Renal cortex interstitium (tissue), 11 donors: ENCODE measurements around the gene FOLR1. TPM values are rescaled to one million over a fixed set of nuclear protein-coding genes. Genes with fewer than 3 reads are reported as not detected.

Experiments used
- DNase-seq, 11 donors: peaks; one replicate each; pipeline ENCODE4 v3.0.0-alpha.2; 2013; ENCODE audit warnings: low read depth in 9 of 11, low spot score in 4 of 11; ENCODE audit errors: extremely low read depth in 1 of 11
- polyA plus RNA-seq, 3 donors: library from polyadenylated mRNA; unstranded; fragments of 120-200 nt; gene quantifications; one replicate each; pipeline ENCODE4 v1.2.1, GENCODE V29; 2013; ENCODE audit not compliant: insufficient read length in 3 of 3

FOLR1 gene
- polyA plus RNA-seq, 3 donors = 50.6 to 59.7 (median 51.1) TPM

DNA sequence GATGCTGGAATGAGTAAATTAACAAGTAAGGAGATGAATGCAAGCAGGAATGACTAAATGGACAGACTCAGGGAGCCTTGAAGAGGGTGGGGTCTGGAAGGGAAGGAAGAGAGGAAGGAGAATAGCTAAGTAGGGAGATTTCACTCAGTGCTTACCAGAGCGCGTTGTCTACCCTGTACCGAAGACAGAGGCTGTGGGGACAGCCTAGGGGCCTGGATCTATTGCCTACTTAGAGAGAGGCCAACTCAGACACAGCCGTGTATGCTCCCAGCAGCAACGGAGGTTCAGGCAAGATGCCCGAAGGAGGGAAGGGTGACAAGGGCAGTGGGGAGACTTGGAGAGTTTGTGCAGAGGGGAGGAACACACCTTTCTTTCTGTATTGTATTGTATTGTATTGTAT, 24.7 kb downstream of the FOLR1 start, which contains the start of gene FOLR2:
Gene FOLR2 (plus strand): TSS at position 157 of the 400 bp plus-strand sequence. CDS start 1,791 bp downstream, outside the sequence.
- no peak for DNase-seq

DNA sequence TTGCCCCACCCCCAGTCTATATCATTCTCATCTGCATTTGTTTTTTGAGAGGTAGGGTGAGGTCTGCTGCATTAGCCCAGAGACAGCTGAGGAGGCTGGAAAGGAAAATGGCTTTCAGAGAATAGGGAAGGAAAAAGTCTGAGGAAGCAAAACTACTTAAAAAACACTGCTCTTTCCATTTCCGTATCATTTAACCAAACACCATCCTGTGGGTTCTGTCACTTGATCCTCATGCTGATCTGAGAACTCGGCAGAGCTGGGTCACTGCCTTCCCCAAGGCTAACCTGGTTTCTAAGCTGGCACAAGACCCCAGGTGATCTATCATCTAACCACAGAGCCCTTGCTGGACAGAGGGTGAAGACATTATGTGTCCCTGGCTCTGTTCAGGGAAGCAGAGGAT, 25.9 kb downstream of the FOLR1 start:
- no peak for DNase-seq

DNA sequence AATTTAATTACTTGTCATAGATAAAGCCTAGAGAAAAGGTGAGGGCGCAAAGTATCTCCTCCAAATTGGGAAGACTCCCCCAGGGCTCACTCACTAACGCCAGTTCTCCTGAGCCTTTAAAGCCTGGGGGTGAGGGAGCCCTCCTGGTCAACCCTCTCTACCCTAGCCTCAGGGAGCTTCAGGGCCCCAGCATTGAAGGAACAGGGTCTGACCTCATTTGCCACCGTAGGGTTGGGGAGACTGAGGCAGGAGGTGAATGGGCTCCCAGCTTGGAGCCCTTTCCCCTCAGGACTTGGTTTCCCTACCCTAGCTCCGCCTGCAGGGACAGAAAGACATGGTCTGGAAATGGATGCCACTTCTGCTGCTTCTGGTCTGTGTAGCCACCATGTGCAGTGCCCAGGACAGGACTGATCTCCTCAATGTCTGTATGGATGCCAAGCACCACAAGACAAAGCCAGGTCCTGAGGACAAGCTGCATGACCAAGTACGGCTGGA, 26.4 kb downstream of the FOLR1 start:
- no peak for DNase-seq

DNA sequence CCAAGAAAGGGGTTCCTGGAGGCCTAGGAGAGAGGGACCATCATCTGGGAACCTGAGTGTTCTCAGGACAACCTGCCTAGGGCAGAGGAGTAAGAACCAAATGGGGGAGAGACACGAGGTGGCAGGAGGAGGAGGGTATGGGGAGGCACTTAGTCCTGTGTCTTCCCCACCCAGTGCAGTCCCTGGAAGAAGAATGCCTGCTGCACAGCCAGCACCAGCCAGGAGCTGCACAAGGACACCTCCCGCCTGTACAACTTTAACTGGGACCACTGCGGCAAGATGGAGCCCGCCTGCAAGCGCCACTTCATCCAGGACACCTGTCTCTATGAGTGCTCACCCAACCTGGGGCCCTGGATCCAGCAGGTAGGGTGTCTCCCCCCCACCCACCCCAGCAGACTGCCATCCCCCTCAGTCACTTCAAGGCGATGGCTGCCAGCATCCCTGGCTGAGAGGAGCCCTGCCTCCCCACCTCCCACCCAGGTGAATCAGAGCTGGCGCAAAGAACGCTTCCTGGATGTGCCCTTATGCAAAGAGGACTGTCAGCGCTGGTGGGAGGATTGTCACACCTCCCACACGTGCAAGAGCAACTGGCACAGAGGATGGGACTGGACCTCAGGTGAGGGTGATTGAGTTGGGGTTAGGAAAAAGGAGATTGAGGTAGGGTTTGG, 28.9 kb downstream of the FOLR1 start:
- no peak for DNase-seq

DNA sequence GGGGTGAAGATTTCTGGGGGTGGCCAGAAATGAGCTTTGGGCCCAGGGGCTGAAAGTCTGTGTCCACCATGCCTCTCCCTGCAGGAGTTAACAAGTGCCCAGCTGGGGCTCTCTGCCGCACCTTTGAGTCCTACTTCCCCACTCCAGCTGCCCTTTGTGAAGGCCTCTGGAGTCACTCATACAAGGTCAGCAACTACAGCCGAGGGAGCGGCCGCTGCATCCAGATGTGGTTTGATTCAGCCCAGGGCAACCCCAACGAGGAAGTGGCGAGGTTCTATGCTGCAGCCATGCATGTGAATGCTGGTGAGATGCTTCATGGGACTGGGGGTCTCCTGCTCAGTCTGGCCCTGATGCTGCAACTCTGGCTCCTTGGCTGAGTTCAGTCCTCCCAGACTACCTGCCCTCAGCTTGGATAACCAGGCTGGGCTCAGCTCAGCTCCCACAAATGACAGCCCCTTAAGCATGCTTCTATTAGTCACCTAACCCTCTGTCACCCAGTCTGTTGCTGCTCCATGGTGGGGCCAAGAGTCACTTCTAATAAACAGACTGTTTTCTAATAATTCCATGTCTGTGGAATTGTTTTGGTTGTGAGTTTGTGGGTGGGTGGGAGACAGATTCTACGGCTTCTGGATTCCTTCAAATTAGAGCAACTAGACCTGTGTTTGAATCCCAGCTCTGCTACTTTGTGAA, 29.6 kb downstream of the FOLR1 start:
- no peak for DNase-seq

DNA sequence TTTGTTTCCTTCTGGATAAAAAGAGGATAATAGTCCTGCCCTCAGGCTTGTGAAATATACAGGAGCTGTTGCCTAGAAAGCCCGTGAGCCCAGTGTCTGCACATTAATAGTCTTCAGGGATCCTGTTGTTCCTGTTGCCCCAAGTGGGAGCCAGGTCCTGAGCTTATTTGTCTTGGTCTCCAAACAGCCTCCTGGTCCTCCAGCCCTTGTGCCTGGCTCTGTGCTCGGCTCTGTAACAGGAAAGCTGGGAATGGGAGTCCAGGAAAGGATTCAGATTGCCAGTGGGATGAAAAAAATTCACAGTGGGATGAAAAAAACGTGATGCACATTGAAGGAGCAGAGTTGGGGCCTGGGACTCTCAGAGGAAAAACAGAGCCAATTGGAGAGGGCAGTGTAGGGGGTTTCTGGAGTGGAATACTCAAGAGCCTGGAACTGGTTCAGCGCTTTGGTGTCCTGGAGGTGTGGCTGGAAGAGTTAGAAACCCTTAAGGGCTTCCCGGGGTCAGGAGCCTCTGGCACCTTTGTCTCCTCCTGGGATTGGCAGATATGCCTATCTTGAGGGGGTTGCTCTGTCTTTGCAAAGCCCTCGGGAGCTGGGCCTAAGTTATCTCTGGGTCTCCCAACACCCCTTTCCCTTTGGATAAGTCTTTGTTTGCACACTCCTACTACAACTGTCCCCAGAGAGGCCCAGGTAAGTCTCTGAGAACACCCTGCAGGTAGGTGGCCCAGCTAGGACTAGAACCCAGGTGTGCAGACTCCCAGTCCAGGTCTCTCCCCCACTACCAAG, 30.4 kb downstream of the FOLR1 start:
- no peak for DNase-seq

DNA sequence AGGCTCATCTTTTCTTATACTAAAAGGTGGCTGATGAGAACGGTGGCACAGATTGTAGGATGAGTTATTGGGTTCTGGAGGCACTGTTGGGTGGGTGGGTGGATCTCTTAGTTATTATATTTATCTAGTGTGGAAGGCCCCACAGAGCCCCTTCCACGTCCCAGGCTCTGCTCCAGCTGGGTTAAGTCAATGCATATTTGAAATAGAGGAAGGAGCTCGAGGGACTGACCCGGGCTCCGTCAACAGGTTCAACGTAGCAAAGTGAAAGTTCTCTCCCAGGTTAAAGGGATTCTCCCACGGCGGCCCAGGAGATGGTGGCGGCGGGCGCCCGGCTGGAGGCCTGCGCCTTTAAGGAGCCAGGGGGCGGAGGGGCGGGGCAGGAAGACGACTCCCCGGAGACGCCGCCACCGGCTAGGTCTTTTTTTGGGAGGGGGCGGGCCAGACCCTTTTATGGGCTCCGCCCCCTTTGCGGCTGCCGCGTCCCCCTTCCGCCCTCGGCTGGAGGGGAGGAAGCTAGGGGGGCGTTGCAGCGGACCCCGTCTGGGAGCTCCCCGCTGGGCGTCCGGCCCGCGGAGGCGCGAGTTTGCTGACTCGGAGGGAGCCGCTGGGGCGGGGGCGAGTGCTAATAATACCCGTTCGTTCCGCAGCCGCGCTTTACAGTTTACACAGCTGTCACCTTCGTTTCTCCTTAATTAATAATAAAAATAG, 31.1 kb downstream of the FOLR1 start:
- DNase-seq = peak; percentile 84 to 96 (median 94)

DNA sequence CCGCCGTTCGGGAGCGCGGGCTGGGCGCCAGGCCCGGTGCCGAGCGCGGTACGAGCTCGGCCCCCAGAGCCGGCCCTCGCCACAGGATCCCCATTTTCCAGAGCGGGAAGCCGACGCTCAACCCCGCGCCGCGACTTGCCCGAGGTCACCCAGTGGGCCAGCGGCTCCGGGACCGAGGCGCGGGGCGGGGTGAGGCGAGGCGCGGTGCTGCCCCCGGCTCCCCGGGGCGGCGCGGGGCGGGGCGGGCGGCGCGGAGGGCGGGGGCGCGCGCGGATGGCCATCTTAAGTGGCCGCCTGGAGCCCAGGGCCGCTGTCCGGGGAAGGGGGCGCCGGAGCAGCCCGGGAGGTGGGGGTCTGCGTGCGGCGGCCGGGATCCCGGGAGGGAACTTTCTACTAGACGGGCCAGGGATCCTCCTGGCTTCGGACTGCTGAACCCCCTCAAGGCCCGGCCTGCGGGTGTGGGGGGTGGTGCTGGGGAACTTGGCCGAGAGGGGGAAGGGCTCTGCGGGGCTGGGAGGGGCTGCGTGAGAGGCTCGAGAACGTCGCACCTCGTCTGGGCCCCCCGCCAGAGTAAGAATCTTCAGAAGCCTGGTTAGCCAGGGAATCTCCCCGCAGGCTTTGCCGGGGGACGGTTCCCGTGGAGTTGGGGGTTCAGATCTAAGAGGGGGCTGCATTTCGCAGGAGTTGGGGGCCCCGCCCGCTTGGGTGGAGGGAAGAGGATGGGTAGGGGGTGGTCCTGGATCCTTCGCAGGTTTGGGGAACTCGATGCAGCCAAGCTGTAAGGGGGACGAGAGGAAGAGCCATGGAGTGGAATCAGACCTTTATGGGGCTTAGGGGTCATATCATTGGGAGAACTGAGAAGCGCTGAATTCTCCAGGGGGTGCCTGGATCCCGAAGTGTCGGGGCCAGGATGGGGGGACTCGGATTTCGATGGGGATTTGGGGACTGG, 31.9 kb downstream of the FOLR1 start:
- peak in 6 of 11 donors; percentile 57 to 69 (median 66) for DNase-seq

DNA sequence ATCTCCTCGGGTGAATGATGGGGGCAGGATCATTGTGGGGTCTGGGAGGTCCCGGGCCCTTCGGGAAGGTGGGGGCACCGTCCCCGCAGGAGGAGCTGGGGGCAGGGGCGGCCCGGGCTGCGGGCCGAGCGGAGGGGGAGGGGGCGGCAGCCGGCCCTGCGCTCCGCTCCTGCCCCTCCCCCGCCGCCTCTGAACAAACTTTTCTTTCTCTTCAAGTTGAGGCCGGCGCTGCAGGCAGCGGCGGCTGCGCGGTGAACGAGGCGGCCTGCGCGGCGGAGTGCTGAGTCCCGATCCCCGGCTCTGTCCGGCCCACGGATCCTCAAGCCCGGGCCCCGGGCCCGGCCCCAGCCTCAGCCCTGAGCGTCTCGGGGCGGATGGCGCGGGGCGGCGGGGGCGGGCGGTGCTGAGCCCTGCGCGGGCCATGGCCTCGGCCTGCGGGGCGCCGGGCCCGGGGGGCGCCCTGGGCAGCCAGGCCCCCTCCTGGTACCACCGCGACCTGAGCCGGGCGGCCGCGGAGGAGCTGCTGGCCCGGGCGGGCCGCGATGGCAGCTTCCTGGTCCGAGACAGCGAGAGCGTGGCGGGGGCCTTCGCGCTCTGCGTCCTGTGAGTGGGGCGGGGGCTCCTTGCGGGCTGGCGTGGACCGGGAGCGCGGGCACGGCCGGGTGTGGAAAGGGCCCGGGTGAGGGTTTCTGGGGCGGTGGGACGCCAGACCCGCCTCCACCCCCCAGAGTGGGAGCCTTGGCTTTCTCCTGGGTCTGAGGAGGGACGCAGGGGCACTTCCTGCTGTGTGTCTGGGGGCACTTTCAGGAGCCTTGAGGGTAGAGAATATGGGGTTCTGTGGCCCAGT, 32.8 kb downstream of the FOLR1 start, which contains the start of gene INPPL1:
Gene INPPL1 (plus strand): TSS at position 204 of the 847 bp plus-strand sequence. CDS start 218 bp downstream, at position 422.
- DNase-seq = no peak

DNA sequence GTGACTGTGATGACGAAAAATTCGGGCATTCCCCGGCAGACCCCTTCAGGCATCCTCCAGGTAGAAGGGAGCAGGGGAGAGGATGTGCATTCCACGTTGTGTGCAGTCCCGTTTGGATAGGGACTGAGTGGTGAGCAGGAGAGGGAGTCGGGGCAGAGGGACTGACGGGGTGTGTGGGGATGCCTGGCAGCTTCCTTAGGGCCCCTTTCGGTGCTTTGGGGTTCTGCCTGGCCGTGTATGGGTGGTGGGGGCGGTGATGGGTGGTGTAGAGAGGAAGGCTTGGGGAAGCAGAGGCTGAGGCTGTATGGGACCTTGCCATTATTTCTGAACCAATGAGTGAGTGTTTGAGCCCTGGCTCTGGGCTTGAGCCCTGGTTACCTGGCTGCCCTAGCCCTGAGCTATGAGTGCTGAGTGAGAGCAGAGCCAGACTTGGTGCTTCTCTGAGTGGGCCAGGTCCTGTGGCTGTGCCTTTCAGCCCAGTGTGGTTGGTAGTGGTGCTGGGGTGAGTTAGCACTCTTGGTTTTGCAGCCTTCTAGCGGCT, 33.5 kb downstream of the FOLR1 start:
- no peak for DNase-seq

DNA sequence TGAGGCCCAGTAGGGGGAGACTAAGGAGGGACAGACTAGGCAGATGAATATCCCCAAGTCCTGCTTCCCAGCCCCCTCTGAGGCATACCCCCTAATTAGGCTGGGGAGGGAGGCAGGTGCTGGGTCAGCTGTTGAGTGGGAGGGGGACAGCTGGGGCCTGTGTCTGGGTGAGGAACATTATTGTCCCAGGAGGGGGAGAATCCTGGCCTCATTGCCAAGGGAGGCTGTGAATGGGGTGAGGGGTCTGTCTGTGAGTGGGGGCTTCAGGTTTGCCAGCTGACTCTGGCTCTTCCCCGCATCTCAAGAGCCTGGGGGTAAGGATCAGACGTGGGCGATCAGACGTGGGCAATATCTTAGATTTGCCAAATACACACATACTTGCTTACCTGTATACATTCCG, 34.8 kb downstream of the FOLR1 start:
- DNase-seq = no peak

DNA sequence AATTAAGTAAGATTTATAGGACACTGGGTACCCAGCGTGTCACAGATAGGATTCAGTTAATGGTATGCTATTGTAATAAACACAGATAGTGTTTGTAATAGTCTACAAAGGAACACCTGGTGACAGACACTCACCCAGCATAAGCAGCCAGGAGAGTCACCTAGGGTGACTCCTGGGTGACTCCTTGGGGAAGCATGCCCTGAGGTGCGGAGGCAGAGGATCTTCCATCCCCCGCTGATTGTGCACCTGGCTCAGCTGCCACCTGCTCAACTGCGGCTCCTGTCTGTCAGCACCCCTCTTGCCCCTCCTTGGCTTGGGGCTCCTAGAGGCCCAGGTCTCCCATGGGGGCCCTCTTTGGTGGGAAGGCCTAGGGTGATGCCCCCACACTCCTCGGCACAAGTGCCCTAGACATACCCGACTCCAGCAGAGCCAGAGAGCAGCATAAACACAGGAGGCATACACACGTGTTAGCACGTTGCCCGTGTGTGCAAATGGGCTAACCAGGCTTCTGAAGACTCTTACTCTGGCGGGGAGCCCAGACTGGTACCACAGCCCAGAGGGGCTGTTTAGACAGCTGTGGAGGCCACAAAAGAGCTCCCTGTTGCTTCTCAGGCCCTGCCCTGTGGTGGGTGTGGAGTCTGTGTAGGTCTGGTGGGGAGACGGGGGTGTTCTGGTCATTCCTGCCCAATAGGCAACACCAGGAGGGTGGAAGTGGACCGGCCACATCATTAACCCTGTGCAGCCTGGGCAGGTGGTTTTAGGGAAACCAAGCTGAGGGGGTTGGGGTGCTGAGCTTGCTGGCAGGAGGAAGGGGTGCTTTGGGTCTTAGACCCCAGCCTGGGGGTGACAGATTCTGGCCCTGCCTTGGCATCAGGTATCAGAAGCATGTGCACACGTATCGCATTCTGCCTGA, 35.6 kb downstream of the FOLR1 start:
- DNase-seq = no peak

DNA sequence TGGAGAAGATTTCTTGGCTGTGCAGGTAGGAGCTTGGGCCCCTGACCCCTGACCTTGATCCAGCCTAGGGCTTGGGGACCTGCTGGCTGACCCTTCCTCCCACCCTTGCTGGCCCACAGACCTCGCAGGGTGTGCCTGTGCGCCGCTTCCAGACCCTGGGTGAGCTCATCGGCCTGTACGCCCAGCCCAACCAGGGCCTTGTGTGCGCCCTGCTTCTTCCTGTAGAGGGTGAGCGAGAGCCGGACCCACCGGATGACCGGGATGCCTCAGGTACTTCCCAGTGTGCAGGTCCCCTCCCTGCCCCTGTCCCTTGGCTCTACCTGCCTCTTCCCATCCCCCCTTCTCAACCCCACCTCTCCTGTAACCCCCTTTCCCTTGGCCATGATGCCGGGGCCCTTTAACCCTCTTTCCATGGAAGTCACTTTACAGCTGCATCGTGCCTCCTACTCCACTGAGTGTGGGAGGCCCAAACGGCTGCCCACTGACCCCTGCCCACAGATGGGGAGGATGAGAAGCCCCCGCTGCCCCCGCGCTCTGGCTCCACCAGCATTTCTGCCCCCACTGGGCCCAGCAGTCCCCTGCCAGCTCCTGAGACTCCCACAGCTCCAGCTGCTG, 36.4 kb downstream of the FOLR1 start:
- DNase-seq = no peak

DNA sequence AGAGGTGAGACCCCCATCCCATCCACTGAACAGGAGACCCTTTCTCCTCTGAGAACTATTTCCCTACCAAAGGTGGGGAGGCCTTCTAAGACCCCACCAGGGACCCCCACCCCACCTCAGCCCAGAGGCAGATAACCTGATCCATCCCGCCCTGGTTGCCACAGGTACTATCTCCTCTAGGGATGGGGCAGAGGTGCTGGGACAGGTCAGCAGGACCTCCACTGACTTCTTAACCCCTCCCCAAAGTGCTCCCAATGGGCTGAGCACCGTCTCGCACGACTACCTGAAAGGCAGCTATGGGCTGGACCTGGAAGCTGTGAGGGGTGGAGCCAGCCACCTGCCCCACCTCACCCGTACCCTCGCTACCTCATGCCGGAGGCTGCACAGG, 36.9 kb downstream of the FOLR1 start:
- no peak for DNase-seq

DNA sequence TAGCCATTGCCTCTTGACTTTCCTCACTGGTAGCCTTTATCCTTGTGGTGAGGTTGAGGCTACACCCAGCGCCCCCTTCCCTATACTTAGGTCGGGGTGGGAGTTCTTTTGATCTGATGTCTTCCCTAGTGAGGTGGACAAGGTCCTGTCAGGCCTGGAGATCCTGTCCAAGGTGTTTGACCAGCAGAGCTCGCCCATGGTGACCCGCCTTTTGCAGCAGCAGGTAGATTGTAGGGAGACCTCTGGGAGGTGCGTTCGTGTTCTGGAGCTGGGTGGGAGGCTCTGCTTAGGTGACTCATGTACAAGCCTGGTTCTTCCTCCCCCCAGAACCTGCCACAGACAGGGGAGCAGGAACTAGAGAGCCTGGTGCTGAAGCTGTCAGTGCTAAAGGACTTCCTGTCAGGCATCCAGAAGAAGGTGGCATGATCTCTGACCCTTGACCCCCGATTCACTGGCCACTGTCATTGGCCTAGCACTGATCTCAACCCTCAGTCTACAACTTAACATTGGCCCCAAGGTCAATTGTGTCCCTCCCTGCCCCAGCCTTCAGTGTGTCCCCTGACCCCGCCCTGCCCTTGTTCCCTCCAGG, 37.5 kb downstream of the FOLR1 start:
- DNase-seq = no peak
